Measurements from ENCODE around the gene XYLT1.

GRCh38 chr16:17431012-17431411, 39.7 kb downstream of the XYLT1 start:
- TF ChIP-seq CEBPB (IDR thresholded peaks at IDR 0.05; ENCODE audit: borderline replicate concordance in 1 of 2, low read depth in 2 of 2, low read length in 2 of 2) (no peak), ATF2 (IDR thresholded peaks at IDR 0.05; ENCODE audit: low read length) (no peak), CTCF (IDR thresholded peaks at IDR 0.05 in 2 of 3, conservative IDR thresholded peaks at IDR 0.05 in 1 of 3; ENCODE audit: control insufficient read depth in 2 of 3, extremely low read depth in 1 of 3, insufficient read depth in 1 of 3, low read depth in 3 of 3, low read length in 3 of 3) (no peak), IRF3 (IDR thresholded peaks at IDR 0.05) (no peak), ZNF274 (IDR thresholded peaks at IDR 0.05; ENCODE audit: insufficient read depth, insufficient read length) (no peak), CBX5 (IDR thresholded peaks at IDR 0.05; ENCODE audit: low read depth) (no peak), NRF1 (conservative IDR thresholded peaks at IDR 0.05; ENCODE audit: low read depth, low read length) (no peak), EGR1 (IDR thresholded peaks at IDR 0.05; ENCODE audit: borderline replicate concordance in 1 of 2, low read depth in 2 of 2, low read length in 2 of 2) (no peak), MYC (IDR thresholded peaks at IDR 0.05; ENCODE audit: insufficient read depth, insufficient read length, insufficient replicate concordance, low read length, severe bottlenecking) (no peak), STAT3 (IDR thresholded peaks at IDR 0.05; ENCODE audit: low read depth, low read length) (no peak)

Measured in GM12878 (cell line).